DMS 273 treated with DMSO at 0.1 percent for 48 hours (cell line): ENCODE results near the gene LCE2B.

Source experiments
- DNase-seq: peaks from one replicate; lab custom pipeline; 2025; lab: John Stamatoyannopoulos, UW

Gene LCE2B

DNA sequence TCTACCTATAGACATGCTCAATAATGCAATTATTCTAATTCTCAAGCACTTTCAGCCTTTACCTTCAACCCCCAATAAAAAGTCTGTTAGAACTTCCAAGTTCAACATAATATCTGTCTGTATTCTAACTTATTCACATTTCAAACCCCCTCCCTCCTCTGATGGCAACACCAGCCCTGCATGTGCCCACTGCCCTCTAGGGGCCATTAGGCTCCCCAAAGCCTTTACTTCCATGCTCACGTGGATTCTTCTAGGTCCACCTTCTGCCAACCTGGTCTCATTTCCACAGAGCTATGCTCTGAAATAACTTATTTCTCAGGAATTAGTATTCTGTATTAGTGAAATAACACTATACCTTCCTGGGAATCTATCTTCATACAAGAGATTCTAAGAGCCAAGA is 49.7 kb downstream of the LCE2B start:
- no peak for DNase-seq
